IMR-90 (cell line): Measurements from ENCODE around the gene VAMP5. TPM values are rescaled to one million over a fixed set of nuclear protein-coding genes. Genes with fewer than 3 reads are reported as not detected.

ENCODE experiments used
- ATAC-seq: fragments of 200-7000 bp; cut with Tn5 transposase; 2 replicates; pipeline ENCODE4 v1.9.1; 2020; ENCODE audit warnings: low read depth, mild to moderate bottlenecking, moderate library complexity
- BruUV-seq: library from RNA; stranded (reverse); fragments of 400-500 nt; replicated peaks from 2 replicates; lab custom pipeline; 2021; lab: Mats Ljungman, UMichigan
- CTCF ChIA-PET: fragments of 300-600 bp; formaldehyde crosslinking; extraction: SDS; loops from one replicate; lab custom pipeline; 2021; ENCODE audit warnings: antibody characterized with exemption; lab: Yijun Ruan, JAX
- POLR2A ChIA-PET: fragments of 300-600 bp; sonication (Branson Sonifier 250); formaldehyde crosslinking; loops from one replicate; lab custom pipeline; 2022; ENCODE audit warnings: antibody characterized with exemption; ENCODE audit not compliant: unreplicated experiment; lab: Charles Lee
- DNase-seq: peaks from one replicate; pipeline ENCODE4 v3.0.0; 2013
- H2AFZ ChIP-seq: replicated peaks from 2 replicates; pipeline ENCODE3; 2013; ENCODE audit warnings: low read length, mild to moderate bottlenecking; ENCODE audit not compliant: poor library complexity
- H2AK5ac ChIP-seq: 2 replicates; pipeline ENCODE4 v1.6.1; 2013; ENCODE audit warnings: low read depth, low read length, inconsistent platforms
- H2AK9ac ChIP-seq: replicated peaks from 2 replicates; pipeline ENCODE3; 2013; ENCODE audit warnings: mild to moderate bottlenecking, low read depth, low read length, moderate library complexity; ENCODE audit not compliant: poor library complexity
- H2BK120ac ChIP-seq: 2 replicates; pipeline ENCODE4 v1.6.1; 2013; ENCODE audit warnings: low read depth, low read length, inconsistent platforms
- H2BK15ac ChIP-seq: 3 replicates; pipeline ENCODE4 v1.6.1; 2013; ENCODE audit warnings: low read depth, low read length, inconsistent platforms
- H2BK20ac ChIP-seq: 2 replicates; pipeline ENCODE4 v1.6.1; 2013; ENCODE audit warnings: low read depth, mild to moderate bottlenecking, inconsistent platforms, low read length, moderate library complexity
- H2BK5ac ChIP-seq: 2 replicates; pipeline ENCODE4 v1.6.1; 2013; ENCODE audit warnings: mild to moderate bottlenecking, low read depth, low read length, inconsistent platforms; ENCODE audit not compliant: poor library complexity, severe bottlenecking
- H3K14ac ChIP-seq: replicated peaks from 2 replicates; pipeline ENCODE4 v1.6.1; 2013; ENCODE audit warnings: low read depth, low read length, inconsistent platforms
- H3K18ac ChIP-seq: 2 replicates; pipeline ENCODE4 v1.6.1; 2013; ENCODE audit warnings: low read depth, low read length, control low read depth
- H3K23ac ChIP-seq: 2 replicates; pipeline ENCODE4 v1.6.1; 2013; ENCODE audit warnings: low read depth, low read length, inconsistent platforms
- H3K27ac ChIP-seq: 2 replicates; pipeline ENCODE4 v1.5.1; 2013; ENCODE audit warnings: mild to moderate bottlenecking, control low read depth, low read length; ENCODE audit not compliant: insufficient read depth
- H3K27me3 ChIP-seq: 2 replicates; pipeline ENCODE4 v1.6.1; 2013; ENCODE audit warnings: low read length; ENCODE audit not compliant: control insufficient read depth, insufficient read depth
- H3K36me3 ChIP-seq: 2 replicates; pipeline ENCODE4 v1.6.1; 2013; ENCODE audit warnings: low read length, mixed read lengths; ENCODE audit not compliant: control insufficient read depth, insufficient read depth
- H3K4ac ChIP-seq: 2 replicates; pipeline ENCODE4 v1.6.1; 2013; ENCODE audit warnings: low read depth, low read length, inconsistent platforms
- H3K4me1 ChIP-seq: 2 replicates; pipeline ENCODE4 v1.6.1; 2013; ENCODE audit warnings: low read length, mixed read lengths; ENCODE audit not compliant: control insufficient read depth, insufficient read depth
- H3K4me2 ChIP-seq: 2 replicates; pipeline ENCODE4 v1.6.1; 2013; ENCODE audit warnings: low read depth, mild to moderate bottlenecking, control low read depth, low read length, moderate library complexity
- H3K4me3 ChIP-seq: 2 replicates; pipeline ENCODE4 v1.5.1; 2013; ENCODE audit warnings: low read depth, mild to moderate bottlenecking, control low read depth, low read length, moderate library complexity; ENCODE audit not compliant: insufficient read depth
- H3K56ac ChIP-seq: 2 replicates; pipeline ENCODE4 v1.6.1; 2013; ENCODE audit warnings: low read length, inconsistent platforms; ENCODE audit not compliant: insufficient read depth; ENCODE audit errors: extremely low read depth
- H3K79me1 ChIP-seq, 2 experiments: 2 replicates each; pipeline ENCODE4 v1.6.1; 2013; ENCODE audit warnings: low read length in 2 of 2, inconsistent platforms in 1 of 2, low read depth in 1 of 2
- H3K9ac ChIP-seq: 2 replicates; pipeline ENCODE4 v1.6.1; 2013; ENCODE audit warnings: low read depth, low read length, control low read depth
- H3K9me1 ChIP-seq: 2 replicates; pipeline ENCODE4 v1.6.1; 2013; ENCODE audit warnings: low read length, inconsistent platforms; ENCODE audit not compliant: insufficient read depth
- H3K9me3 ChIP-seq: 2 replicates; pipeline ENCODE4 v1.6.1; 2013; ENCODE audit warnings: low read length; ENCODE audit not compliant: control insufficient read depth, insufficient read depth
- H4K20me1 ChIP-seq: 2 replicates; pipeline ENCODE4 v1.6.1; 2013; ENCODE audit warnings: low read length, inconsistent platforms; ENCODE audit not compliant: insufficient read depth
- H4K5ac ChIP-seq: 2 replicates; pipeline ENCODE4 v1.6.1; 2013; ENCODE audit warnings: mild to moderate bottlenecking, low read depth, low read length, control low read depth
- H4K8ac ChIP-seq, 2 experiments: 2 replicates each; pipeline ENCODE4 v1.6.1; 2013; ENCODE audit warnings: low read depth in 2 of 2, low read length in 2 of 2, control low read depth in 1 of 2, inconsistent platforms in 1 of 2
- H4K91ac ChIP-seq: 2 replicates; pipeline ENCODE4 v1.6.1; 2013; ENCODE audit warnings: low read depth, low read length, inconsistent platforms; ENCODE audit not compliant: insufficient read depth
- BHLHE40 ChIP-seq: fragments of 150-350 bp; IDR thresholded peaks from 2 replicates; pipeline ENCODE4 v1.6.1; 2016; ENCODE audit warnings: mild to moderate bottlenecking, low read depth, low read length
- CEBPB ChIP-seq: IDR thresholded peaks from 2 replicates; pipeline ENCODE4 v1.6.1; 2012; ENCODE audit warnings: low read depth, low read length, improper control_type of control experiment
- CHD1 ChIP-seq: IDR thresholded peaks from 2 replicates; pipeline ENCODE4 v1.6.1; 2012; ENCODE audit warnings: low read depth, low read length, improper control_type of control experiment
- CTCF ChIP-seq: conservative IDR thresholded peaks from 2 replicates; pipeline ENCODE4 v1.5.1; 2012; ENCODE audit warnings: mild to moderate bottlenecking, low read depth, low read length, improper control_type of control experiment
- ELK1 ChIP-seq: fragments of 150-350 bp; IDR thresholded peaks from 2 replicates; pipeline ENCODE4 v1.6.1; 2016; ENCODE audit warnings: low read depth, mild to moderate bottlenecking, low read length, moderate library complexity, borderline replicate concordance
- FOS ChIP-seq: fragments of 150-350 bp; IDR thresholded peaks from 2 replicates; pipeline ENCODE4 v1.6.1; 2016; ENCODE audit warnings: low read depth, low read length
- MAFK ChIP-seq: IDR thresholded peaks from 2 replicates; pipeline ENCODE4 v1.6.1; 2012; ENCODE audit warnings: low read depth, low read length, improper control_type of control experiment
- MAZ ChIP-seq: IDR thresholded peaks from 2 replicates; pipeline ENCODE4 v1.6.1; 2012; ENCODE audit warnings: low read depth, mild to moderate bottlenecking, low read length, improper control_type of control experiment, moderate library complexity, borderline replicate concordance
- MXI1 ChIP-seq: IDR thresholded peaks from 2 replicates; pipeline ENCODE4 v1.6.1; 2012; ENCODE audit warnings: low read depth, mild to moderate bottlenecking, low read length, moderate library complexity, borderline replicate concordance
- NFE2L2 ChIP-seq: fragments of 150-350 bp; IDR thresholded peaks from 2 replicates; pipeline ENCODE4 v1.6.1; 2016; ENCODE audit warnings: low read depth, mild to moderate bottlenecking, low read length
- POLR2A ChIP-seq: IDR thresholded peaks from 2 replicates; pipeline ENCODE4 v1.6.1; 2012; ENCODE audit warnings: mild to moderate bottlenecking, low read depth, low read length
- RAD21 ChIP-seq: IDR thresholded peaks from 2 replicates; pipeline ENCODE4 v1.6.1; 2012; ENCODE audit warnings: low read length, improper control_type of control experiment
- RCOR1 ChIP-seq: IDR thresholded peaks from 2 replicates; pipeline ENCODE4 v1.6.1; 2012; ENCODE audit warnings: mild to moderate bottlenecking, low read length, improper control_type of control experiment; ENCODE audit not compliant: insufficient replicate concordance
- RFX5 ChIP-seq: IDR thresholded peaks from 2 replicates; pipeline ENCODE4 v1.8.0; 2012; ENCODE audit warnings: low read depth, mild to moderate bottlenecking, low read length, moderate library complexity
- SMC3 ChIP-seq: fragments of 150-350 bp; IDR thresholded peaks from 2 replicates; pipeline ENCODE4 v1.6.1; 2016; ENCODE audit warnings: low read depth, mild to moderate bottlenecking, antibody characterized with exemption, low read length, moderate library complexity
- USF2 ChIP-seq: fragments of 150-350 bp; IDR thresholded peaks from 2 replicates; pipeline ENCODE4 v1.6.1; 2017; ENCODE audit warnings: mild to moderate bottlenecking, antibody characterized with exemption, low read length, low read depth
- WGBS, 2 experiments: methylation state at CpG; one replicate each; pipeline versions ENCODE4 v1.1.5 to v1.1.7; 2013; ENCODE audit warnings: missing lambda C conversion rate in 2 of 2; ENCODE audit not compliant: insufficient read length in 1 of 2; ENCODE audit errors: extremely low coverage in 2 of 2; 5-methylcytosine and 5-hydroxymethylcytosine counted together
- dilution Hi-C: fragments of 300-500 bp; cut with HindIII; formaldehyde crosslinking; loops from one replicate; pipeline ENCODE4 v1.14.3; 2018; ENCODE audit warnings: low sequenced_read_pairs; ENCODE audit not compliant: unreplicated experiment
- in situ Hi-C: fragments of 300-500 bp; cut with MboI; formaldehyde crosslinking; loops from 3 replicates; pipeline ENCODE4 v1.14.3; 2019; ENCODE audit warnings: low sequenced_read_pairs, inconsistent platforms, mixed read lengths
- intact Hi-C: fragments of 100-400 bp; cut with micrococcal nuclease; formaldehyde crosslinking; loops from 2 replicates; pipeline ENCODE4 v1.10.0; 2022
- polyA plus RNA-seq, 3 experiments: library from polyadenylated mRNA; depleted of rRNA; stranded (reverse); fragments of >200 nt; gene quantifications; 2 replicates each; pipeline ENCODE4 v1.2.3, GENCODE V29; 2012; ENCODE audit warnings: low replicate concordance in 1 of 3
- total RNA-seq: library from RNA; depleted of rRNA; stranded (reverse); fragments of >200 nt; gene quantifications from 2 replicates; pipeline ENCODE4 v1.2.3, GENCODE V29; 2012

The VAMP5 gene
- total and polyA plus RNA-seq, 2 of the 4 experiments (the other 2 are of a cell fraction), result 13.8 to 103 TPM

- peak overlapping the region; percentile 55 for H3K4ac ChIP-seq
- peak overlapping the region; percentile 56 for H3K4me2 ChIP-seq
- peak overlapping the region; percentile 39 for H4K5ac ChIP-seq
- peak overlapping the region; percentile 77 for H2BK5ac ChIP-seq
- peak overlapping the region; percentile 11; the same call in 1 of the 2 replicates for H3K23ac ChIP-seq
- dilution Hi-C loops (no loop called here), in situ Hi-C loops (no loop called here), intact Hi-C loops (no loop called here)
- H2BK20ac ChIP-seq, result peak overlapping the region; percentile 19
- no TSS peak for BruUV-seq
- ChIA-PET POLR2A (interaction anchor here (0.5 to 2.3 kb wide), 2 partner anchors 11 to 17 kb away, joined by 3 to 14 read pairs; partner anchors contain the start of gene RNF181), CTCF (interaction anchor here (1.5 kb wide), 1 partner anchor 31 kb away, joined by 3 read pairs; no protein-coding TSS in a partner anchor)
- peaks cover 25% of the 10 kb centered on the region for H3K4me1 ChIP-seq
- H3K36me3 ChIP-seq, result peaks cover 21% of the 10 kb centered on the region
- peak overlapping the region; percentile 28 for H2BK120ac ChIP-seq
- H3K9me3 ChIP-seq, result no peaks in the 10 kb centered on the region
- H2AFZ ChIP-seq, result no peak overlapping the region
- H3K27me3 ChIP-seq, result no peaks in the 10 kb centered on the region
- H3K56ac ChIP-seq, result 0 out of 2 replicates have a peak overlapping the region, but pooled peaks have one; percentile 21
- TF ChIP-seq POLR2A (no peak), CHD1 (no peak), SMC3 (no peak), RAD21 (no peak), MXI1 (no peak), USF2 (no peak), NFE2L2 (no peak), MAZ (no peak), CTCF (no peak), ELK1 (no peak), BHLHE40 (no peak), FOS (no peak), MAFK (no peak), RFX5 (no peak), RCOR1 (no peak), CEBPB (no peak)
- H3K18ac ChIP-seq, result peak overlapping the region; percentile 49
- no peak overlapping the region for H3K4me3 ChIP-seq
- H4K20me1 ChIP-seq, result peaks cover 11% of the 10 kb centered on the region; the same call in 1 of the 2 replicates
- H3K14ac ChIP-seq, result peak overlapping the region; percentile 49
- peak overlapping the region; percentile 24; the same call in 1 of the 2 replicates for H3K9ac ChIP-seq
- no peak for DNase-seq
- H3K9me1 ChIP-seq, result peaks cover 33% of the 10 kb centered on the region
- peak overlapping the region in 1 of 2 experiments; percentile 29; a peak in 2 of 4 replicates for H4K8ac ChIP-seq
- H3K27ac ChIP-seq, result peak overlapping the region; percentile 90
- ATAC-seq, result no peak
- WGBS, 2 experiments, result 53% methylated on average over 2 of the region's 7 CpGs; no CpG with 5 or more reads in 1 of the 2 experiments
- H2AK5ac ChIP-seq, result peak overlapping the region; percentile 71
- peak overlapping the region; percentile 5 for H2AK9ac ChIP-seq
- H3K79me1 ChIP-seq, result peaks cover 31 to 78% of the 10 kb centered on the region in 2 experiments
- H4K91ac ChIP-seq, result peak overlapping the region; percentile 17; the same call in 1 of the 2 replicates
- peak overlapping the region; percentile 55; the same call in 2 of the 3 replicates for H2BK15ac ChIP-seq
Observed at GRCh38 chr2:85606116-85606455, 21.9 kb downstream of the VAMP5 start.
